CD14-positive monocyte (primary cell): Measurements from ENCODE around the gene SMC4. TPM values are rescaled to one million over a fixed set of nuclear protein-coding genes. Genes with fewer than 3 reads are reported as not detected.

Source experiments
- DNase-seq, 3 donors: peaks; one replicate each; pipeline ENCODE4 v3.0.0-alpha.2; 2011 to 2022
- H2AFZ ChIP-seq: 2 replicates; pipeline ENCODE4 v1.6.0; 2012; ENCODE audit warnings: mild to moderate bottlenecking, low read depth, low read length, inconsistent platforms; ENCODE audit not compliant: insufficient read depth, poor library complexity, severe bottlenecking
- H3K27ac ChIP-seq, 2 donors: 1 replicate in 1 of 2; 2 replicates in 1 of 2; pipeline ENCODE4 v1.5.1; 2012 to 2013; ENCODE audit warnings: low read length in 2 of 2, control low read depth in 1 of 2, inconsistent platforms in 1 of 2, low read depth in 1 of 2, mild to moderate bottlenecking in 1 of 2
- H3K27me3 ChIP-seq, 2 donors: one replicate each; pipeline versions ENCODE4 v1.6.0 to v1.6.1; 2011 to 2013; ENCODE audit warnings: low read length in 2 of 2; ENCODE audit not compliant: control insufficient read depth in 2 of 2, insufficient read depth in 2 of 2
- H3K36me3 ChIP-seq, 2 donors: replicated peaks in 1 of 2; 1 replicate in 1 of 2; 2 replicates in 1 of 2; pipeline versions ENCODE4 v1.5.1 to v1.6.1; 2012 to 2013; ENCODE audit warnings: low read length in 2 of 2, control low read depth in 1 of 2, inconsistent platforms in 1 of 2, mild to moderate bottlenecking in 1 of 2; ENCODE audit not compliant: insufficient read depth in 2 of 2, control insufficient read depth in 1 of 2
- H3K4me1 ChIP-seq, 2 donors: 1 replicate in 1 of 2; 2 replicates in 1 of 2; pipeline versions ENCODE4 v1.5.1 to v1.6.1; 2012 to 2013; ENCODE audit warnings: low read length in 2 of 2, control low read depth in 1 of 2, inconsistent platforms in 1 of 2, mild to moderate bottlenecking in 1 of 2, moderate library complexity in 1 of 2; ENCODE audit not compliant: insufficient read depth in 2 of 2, control insufficient read depth in 1 of 2
- H3K4me2 ChIP-seq: replicated peaks from 2 replicates; pipeline ENCODE3; 2012; ENCODE audit warnings: low read length, moderate library complexity, mild to moderate bottlenecking; ENCODE audit not compliant: poor library complexity, severe bottlenecking; ENCODE audit errors: extremely low read depth
- H3K4me3 ChIP-seq, 3 experiments: fragments of 200-600 bp in 1 of 3; sonication (generic) in 1 of 3; replicated peaks in 1 of 3; 1 replicate in 2 of 3; 2 replicates in 1 of 3; pipeline ENCODE4 v1.5.1; 2011 to 2013; ENCODE audit warnings: low read length in 3 of 3, mild to moderate bottlenecking in 3 of 3, control low read depth in 2 of 3, low read depth in 2 of 3, inconsistent platforms in 1 of 3, moderate library complexity in 1 of 3
- H3K79me2 ChIP-seq: 2 replicates; pipeline ENCODE4 v1.6.0; 2012; ENCODE audit warnings: mild to moderate bottlenecking, control low read depth, inconsistent platforms, low read length, moderate library complexity; ENCODE audit not compliant: insufficient read depth
- H3K9ac ChIP-seq: 2 replicates; pipeline ENCODE4 v1.6.0; 2017; ENCODE audit warnings: low read length, mild to moderate bottlenecking; ENCODE audit not compliant: insufficient read depth, poor library complexity, severe bottlenecking
- H3K9me3 ChIP-seq, 2 donors: replicated peaks in 1 of 2; 1 replicate in 1 of 2; 2 replicates in 1 of 2; pipeline versions ENCODE4 v1.5.1 to v1.6.1; 2012 to 2013; ENCODE audit warnings: low read length in 2 of 2, control low read depth in 1 of 2; ENCODE audit not compliant: control insufficient read depth in 1 of 2, insufficient read depth in 1 of 2
- H4K20me1 ChIP-seq: 2 replicates; pipeline ENCODE4 v1.6.0; 2012; ENCODE audit warnings: mild to moderate bottlenecking, low read length, control low read depth, moderate library complexity; ENCODE audit not compliant: insufficient read depth
- H3K27ac Mint-ChIP-seq, 7 donors: one replicate each; pipeline ENCODE4 v1.8.0; 2020; ENCODE audit warnings: mild to moderate bottlenecking in 7 of 7, mixed read lengths in 7 of 7, moderate library complexity in 6 of 7, inconsistent platforms in 2 of 7
- H3K27me3 Mint-ChIP-seq, 3 donors: one replicate each; pipeline ENCODE4 v1.8.0; 2021 to 2022; ENCODE audit warnings: low read depth in 3 of 3, mild to moderate bottlenecking in 3 of 3, mixed read lengths in 3 of 3, moderate library complexity in 3 of 3, inconsistent platforms in 1 of 3
- H3K36me3 Mint-ChIP-seq, 2 donors: one replicate each; pipeline ENCODE4 v1.8.0; 2020; ENCODE audit warnings: mixed read lengths in 2 of 2, inconsistent platforms in 1 of 2, mild to moderate bottlenecking in 1 of 2
- H3K4me1 Mint-ChIP-seq: one replicate; pipeline ENCODE4 v1.8.0; 2020; ENCODE audit warnings: mild to moderate bottlenecking, mixed read lengths
- H3K4me3 Mint-ChIP-seq, 2 donors: one replicate each; pipeline ENCODE4 v1.8.0; 2020; ENCODE audit warnings: mild to moderate bottlenecking in 2 of 2, mixed read lengths in 2 of 2, moderate library complexity in 1 of 2
- H3K9me3 Mint-ChIP-seq, 7 donors: one replicate each; pipeline ENCODE4 v1.8.0; 2020 to 2022; ENCODE audit warnings: mixed read lengths in 7 of 7, mild to moderate bottlenecking in 6 of 7, moderate library complexity in 6 of 7, inconsistent platforms in 2 of 7
- WGBS: methylation state at CpG from one replicate; pipeline ENCODE4 v1.1.5; 2013; ENCODE audit warnings: missing lambda C conversion rate; ENCODE audit not compliant: insufficient coverage; 5-methylcytosine and 5-hydroxymethylcytosine counted together
- intact Hi-C, 2 donors: fragments of 100-400 bp; cut with micrococcal nuclease; formaldehyde crosslinking; loops; one replicate each; pipeline versions ENCODE4 v1.15.0 to v1.15.1; 2023
- polyA plus RNA-seq, 3 donors: library from polyadenylated mRNA; depleted of rRNA in 1 of 3; unstranded in 2 of 3; stranded (reverse) in 1 of 3; fragments of 300-500 nt in 2 of 3; fragments of >200 nt in 1 of 3; fragmentation: Illumina TruSeq in 2 of 3; gene quantifications; 1 replicate in 2 of 3; 2 replicates in 1 of 3; pipeline ENCODE4 v1.2.3, GENCODE V29; 2012 to 2021
- TF ChIP-seq, protein P1 (sequence below): fragments of 200-600 bp; IDR thresholded peaks from one replicate; pipeline ENCODE4 v1.8.0; 2022; ENCODE audit warnings: antibody characterized with exemption, mild to moderate bottlenecking

Gene SMC4
- polyA plus RNA-seq, 3 donors, result 6.8 to 17.2 (median 14.1) TPM

DNA sequence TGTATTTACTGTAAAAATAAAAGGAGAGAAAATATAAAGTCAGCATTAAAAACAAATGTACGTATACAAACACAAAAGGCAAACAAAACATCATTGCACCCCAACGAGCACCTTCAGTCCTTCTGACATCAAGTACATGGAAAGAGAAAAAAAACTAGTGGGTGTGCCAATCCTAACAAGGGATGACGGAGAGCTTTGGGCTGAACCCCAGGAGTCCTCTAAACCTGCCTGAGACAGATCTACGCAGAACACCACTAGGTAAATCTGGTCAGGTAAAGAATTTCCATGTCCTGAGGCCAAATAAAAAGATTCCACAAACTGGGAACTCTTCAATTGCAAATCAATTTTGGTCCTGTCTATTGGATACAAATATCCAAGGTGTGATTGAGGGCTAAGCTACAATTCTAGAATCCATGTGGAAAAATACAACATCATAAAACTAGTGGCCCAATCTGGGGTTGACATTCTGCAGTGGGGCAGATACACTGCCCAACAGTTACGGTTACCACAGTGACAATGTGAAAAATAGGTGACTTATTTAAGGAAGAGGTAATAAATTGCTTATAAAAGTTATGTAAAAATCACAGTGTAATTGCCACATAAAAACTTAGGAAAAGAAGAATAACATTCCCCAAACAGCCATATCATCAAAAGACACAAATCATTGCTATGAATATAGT lies 14.7 kb upstream of the SMC4 start:
- Histone ChIP-seq H3K36me3 (no peaks in the 10 kb centered on the region), H3K27me3 (no peaks in the 10 kb centered on the region), H3K4me3 (no peak overlapping the region), H3K4me2 (no peak overlapping the region), H3K9ac (no peak overlapping the region), H2AFZ (no peak overlapping the region), H3K79me2 (no peaks in the 10 kb centered on the region), H3K27ac (no peak overlapping the region), H3K4me1 (no peaks in the 10 kb centered on the region), H4K20me1 (no peaks in the 10 kb centered on the region), H3K9me3 (no peaks in the 10 kb centered on the region)
- peaks cover 5% of the 10 kb centered on the region for H3K4me1 Mint-ChIP-seq
- DNase-seq, result no peak
- intact Hi-C loops, result no loop called here
- no peaks in the 10 kb centered on the region for H3K9me3 Mint-ChIP-seq
- H3K4me3 Mint-ChIP-seq, result no peak overlapping the region
- TF ChIP-seq, protein P1, sequence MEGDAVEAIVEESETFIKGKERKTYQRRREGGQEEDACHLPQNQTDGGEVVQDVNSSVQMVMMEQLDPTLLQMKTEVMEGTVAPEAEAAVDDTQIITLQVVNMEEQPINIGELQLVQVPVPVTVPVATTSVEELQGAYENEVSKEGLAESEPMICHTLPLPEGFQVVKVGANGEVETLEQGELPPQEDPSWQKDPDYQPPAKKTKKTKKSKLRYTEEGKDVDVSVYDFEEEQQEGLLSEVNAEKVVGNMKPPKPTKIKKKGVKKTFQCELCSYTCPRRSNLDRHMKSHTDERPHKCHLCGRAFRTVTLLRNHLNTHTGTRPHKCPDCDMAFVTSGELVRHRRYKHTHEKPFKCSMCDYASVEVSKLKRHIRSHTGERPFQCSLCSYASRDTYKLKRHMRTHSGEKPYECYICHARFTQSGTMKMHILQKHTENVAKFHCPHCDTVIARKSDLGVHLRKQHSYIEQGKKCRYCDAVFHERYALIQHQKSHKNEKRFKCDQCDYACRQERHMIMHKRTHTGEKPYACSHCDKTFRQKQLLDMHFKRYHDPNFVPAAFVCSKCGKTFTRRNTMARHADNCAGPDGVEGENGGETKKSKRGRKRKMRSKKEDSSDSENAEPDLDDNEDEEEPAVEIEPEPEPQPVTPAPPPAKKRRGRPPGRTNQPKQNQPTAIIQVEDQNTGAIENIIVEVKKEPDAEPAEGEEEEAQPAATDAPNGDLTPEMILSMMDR, result no peak
- H3K36me3 Mint-ChIP-seq, result peaks cover 13 to 14% of the 10 kb centered on the region in 2 donors
- no CpG with 5 or more reads among the region's 5 CpGs for WGBS
- H3K27ac Mint-ChIP-seq, result no peak overlapping the region
- H3K27me3 Mint-ChIP-seq, result no peaks in the 10 kb centered on the region

DNA sequence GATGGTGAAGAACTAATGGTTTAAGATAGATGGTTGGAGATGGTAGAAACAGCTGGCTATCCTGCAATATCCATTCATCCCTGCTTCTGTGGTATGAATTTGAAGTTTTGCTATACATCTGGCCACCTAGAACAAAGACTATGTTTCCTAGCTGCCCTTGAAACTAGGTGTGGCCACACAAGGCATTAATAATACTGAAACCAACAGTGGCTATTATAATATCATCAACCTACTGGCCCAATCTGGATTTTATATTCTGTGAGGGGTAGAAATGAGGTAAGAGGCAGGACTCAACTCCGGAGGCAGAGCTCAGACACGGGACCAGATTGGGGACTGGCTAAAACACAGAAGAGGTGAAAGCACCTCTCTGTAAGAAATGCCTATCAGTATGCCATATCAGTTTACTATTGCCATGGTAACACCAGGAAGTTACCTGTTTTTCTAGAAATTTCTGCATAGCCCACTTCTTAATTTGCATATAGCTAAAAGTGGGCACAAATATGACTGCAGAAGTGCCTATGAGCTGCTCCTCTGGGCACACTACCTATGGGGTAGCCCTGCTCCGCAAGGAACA lies 8.8 kb upstream of the SMC4 start:
- no peak overlapping the region for H3K27ac Mint-ChIP-seq
- no peaks in the 10 kb centered on the region for H3K27me3 Mint-ChIP-seq
- Histone ChIP-seq H3K9me3 (no peaks in the 10 kb centered on the region), H3K4me1 (no peaks in the 10 kb centered on the region), H3K27me3 (no peaks in the 10 kb centered on the region), H3K4me2 (no peak overlapping the region), H3K9ac (no peak overlapping the region), H3K27ac (no peak overlapping the region), H3K4me3 (no peak overlapping the region), H4K20me1 (no peaks in the 10 kb centered on the region), H3K36me3 (no peaks in the 10 kb centered on the region), H3K79me2 (peaks cover 4% of the 10 kb centered on the region), H2AFZ (no peak overlapping the region)
- H3K4me3 Mint-ChIP-seq, result no peak overlapping the region
- H3K4me1 Mint-ChIP-seq, result peaks cover 8% of the 10 kb centered on the region
- no peak for DNase-seq
- intact Hi-C loops, result no loop called here
- H3K9me3 Mint-ChIP-seq, result no peaks in the 10 kb centered on the region
- no peaks in the 10 kb centered on the region for H3K36me3 Mint-ChIP-seq
- 100% methylated on average over 1 of the region's 3 CpGs for WGBS
- TF ChIP-seq, protein P1, result no peak
